ENCODE measurements around the gene DOCK3.
"Not testable (repeated sequence)": the region's sequence is repeated elsewhere in the genome, so short reads cannot be mapped to it uniquely, and the experiment has no call there.

Gene DOCK3

GRCh38 chr3:50786631-50787030 is 111.9 kb downstream of the DOCK3 start:
- H3K27ac ChIP-seq, result no peak overlapping the region
- TF ChIP-seq FOXP2 (optimal IDR thresholded peaks at IDR 0.05; ENCODE audit: control extremely low read depth, extremely low read length, insufficient read depth) (no peak), POLR2AphosphoS5 (IDR thresholded peaks at IDR 0.05; ENCODE audit: borderline replicate concordance, low read depth, low read length) (no peak), EZH2 (IDR thresholded peaks at IDR 0.05) (no peak)
- DNase-seq (ENCODE audit: low read depth, low spot score), result no peak
- no peak overlapping the region for H3K9ac ChIP-seq (ENCODE audit: insufficient read length)
- H3K9me3 ChIP-seq (ENCODE audit: low read depth, low read length), result no peaks in the 10 kb centered on the region
- H3K4me3 ChIP-seq, result no peak overlapping the region
- no peaks in the 10 kb centered on the region for H3K36me3 ChIP-seq (ENCODE audit: insufficient read depth, low read length)

DNA sequence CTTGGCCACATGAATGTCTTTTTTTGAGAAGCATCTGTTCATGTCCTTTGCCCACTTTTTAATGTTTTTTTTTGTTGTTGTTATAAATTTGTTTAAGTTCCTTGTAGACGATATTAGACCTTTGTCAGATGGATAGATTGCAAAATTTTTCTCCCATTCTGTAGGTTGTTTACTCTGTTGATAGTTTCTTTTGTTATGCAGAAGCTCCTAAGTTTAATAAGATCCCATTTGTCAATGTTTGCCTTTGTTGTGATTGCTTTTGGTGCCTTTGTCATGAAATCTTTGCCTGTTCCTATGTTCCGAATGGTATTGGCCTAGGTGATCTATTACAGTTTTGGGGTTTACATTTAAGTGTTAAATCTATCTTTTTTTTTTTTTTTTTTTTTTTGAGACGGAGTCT is 116.2 kb downstream of the DOCK3 start:
- not testable (repeated sequence) for H3K9ac ChIP-seq (ENCODE audit: insufficient read length); DNase-seq (ENCODE audit: low read depth, low spot score); H3K9me3 ChIP-seq (ENCODE audit: low read depth, low read length); H3K4me3 ChIP-seq; H3K27ac ChIP-seq; H3K36me3 ChIP-seq (ENCODE audit: insufficient read depth, low read length)

- DNase-seq (ENCODE audit: low read depth, low spot score), result no peak
- Histone ChIP-seq H3K9me3 (ENCODE audit: low read depth, low read length) (no peaks in the 10 kb centered on the region), H3K9ac (ENCODE audit: insufficient read length) (no peak overlapping the region), H3K27ac (no peak overlapping the region), H3K4me3 (no peak overlapping the region), H3K36me3 (ENCODE audit: insufficient read depth, low read length) (no peaks in the 10 kb centered on the region)
- TF ChIP-seq POLR2AphosphoS5 (IDR thresholded peaks at IDR 0.05; ENCODE audit: borderline replicate concordance, low read depth, low read length), result no peak
- no peak for TF ChIP-seq EZH2 (IDR thresholded peaks at IDR 0.05)
- no peak for TF ChIP-seq FOXP2 (optimal IDR thresholded peaks at IDR 0.05; ENCODE audit: control extremely low read depth, extremely low read length, insufficient read depth)
These were observed 117.8 kb downstream of the DOCK3 start for GRCh38 chr3:50792568-50792967.

DNA sequence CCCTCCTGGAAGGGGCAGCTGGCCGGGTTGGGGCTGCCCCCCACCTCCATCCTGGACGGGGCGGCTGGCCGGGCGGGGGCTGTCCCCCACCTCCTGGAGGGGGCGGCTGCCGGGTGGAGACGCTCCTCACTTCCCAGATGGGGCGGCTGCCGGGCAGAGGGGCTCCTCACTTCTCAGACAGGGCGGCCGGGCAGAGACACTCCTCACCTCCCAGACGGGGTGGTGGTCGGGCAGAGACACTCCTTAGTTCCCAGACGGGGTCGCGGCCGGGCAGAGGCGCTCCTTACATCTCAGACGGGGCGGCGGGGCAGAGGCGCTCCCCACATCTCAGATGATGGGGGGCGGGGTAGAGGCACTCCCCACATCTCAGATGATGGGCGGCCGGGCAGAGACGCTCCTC is 129.1 kb downstream of the DOCK3 start:
- not testable (repeated sequence) for H3K27ac ChIP-seq; H3K36me3 ChIP-seq (ENCODE audit: insufficient read depth, low read length); H3K4me3 ChIP-seq; H3K9ac ChIP-seq (ENCODE audit: insufficient read length); H3K9me3 ChIP-seq (ENCODE audit: low read depth, low read length); DNase-seq (ENCODE audit: low read depth, low spot score)

DNA sequence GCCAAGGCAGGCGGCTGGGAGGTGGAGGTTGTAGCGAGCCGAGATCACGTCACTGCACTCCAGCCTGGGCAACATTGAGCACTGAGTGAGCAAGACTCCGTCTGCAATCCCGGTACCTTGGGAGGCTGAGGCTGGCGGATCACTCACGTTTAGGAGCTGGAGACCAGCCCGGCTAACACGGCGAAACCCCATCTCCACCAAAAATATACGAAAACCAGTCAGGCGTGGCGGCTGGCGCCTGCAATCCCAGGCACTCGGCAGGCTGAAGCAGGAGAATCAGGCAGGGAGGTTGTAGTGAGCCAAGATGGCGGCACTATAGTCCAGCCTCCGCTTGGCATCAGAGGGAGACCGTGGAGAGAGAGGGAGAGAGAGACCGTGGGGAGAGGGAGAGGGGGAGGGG is 129.6 kb downstream of the DOCK3 start:
- not testable (repeated sequence) for H3K4me3 ChIP-seq; H3K9ac ChIP-seq (ENCODE audit: insufficient read length); H3K27ac ChIP-seq; H3K9me3 ChIP-seq (ENCODE audit: low read depth, low read length); H3K36me3 ChIP-seq (ENCODE audit: insufficient read depth, low read length); DNase-seq (ENCODE audit: low read depth, low spot score)

GRCh38 chr3:50805321-50805720 is 130.6 kb downstream of the DOCK3 start:
- Histone ChIP-seq H3K36me3 (ENCODE audit: insufficient read depth, low read length) (no peaks in the 10 kb centered on the region), H3K4me3 (no peak overlapping the region), H3K9me3 (ENCODE audit: low read depth, low read length) (no peaks in the 10 kb centered on the region), H3K9ac (ENCODE audit: insufficient read length) (no peak overlapping the region), H3K27ac (no peak overlapping the region)
- TF ChIP-seq POLR2AphosphoS5 (IDR thresholded peaks at IDR 0.05; ENCODE audit: borderline replicate concordance, low read depth, low read length) (no peak), EZH2 (IDR thresholded peaks at IDR 0.05) (no peak), FOXP2 (optimal IDR thresholded peaks at IDR 0.05; ENCODE audit: control extremely low read depth, extremely low read length, insufficient read depth) (no peak)
- no peak for DNase-seq (ENCODE audit: low read depth, low spot score)

DNA sequence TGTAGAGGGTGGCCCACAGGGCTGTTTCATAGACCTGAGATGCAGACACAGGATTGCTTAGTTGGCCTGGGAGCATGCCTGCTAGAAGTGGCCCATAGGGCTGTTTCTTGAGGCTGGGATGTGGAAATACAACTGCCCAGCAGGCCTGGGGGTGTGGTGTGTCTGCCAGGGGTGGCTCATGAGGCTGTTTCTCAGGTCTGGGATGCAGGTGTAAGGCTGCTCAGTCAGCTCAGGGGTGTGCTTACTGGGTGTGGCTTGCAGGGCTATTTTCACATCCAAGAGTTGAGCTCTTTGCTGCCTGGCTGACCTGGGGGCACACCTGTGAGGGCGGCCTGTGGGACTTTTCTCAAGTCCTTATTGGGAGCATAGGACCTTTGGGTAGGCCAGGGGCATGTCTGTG is 131.3 kb downstream of the DOCK3 start:
- Histone ChIP-seq H3K9me3 (ENCODE audit: low read depth, low read length) (no peaks in the 10 kb centered on the region), H3K36me3 (ENCODE audit: insufficient read depth, low read length) (no peaks in the 10 kb centered on the region), H3K9ac (ENCODE audit: insufficient read length) (no peak overlapping the region), H3K27ac (no peak overlapping the region), H3K4me3 (no peak overlapping the region)
- DNase-seq (ENCODE audit: low read depth, low spot score), result no peak
- no peak for TF ChIP-seq EZH2 (IDR thresholded peaks at IDR 0.05)

DNA sequence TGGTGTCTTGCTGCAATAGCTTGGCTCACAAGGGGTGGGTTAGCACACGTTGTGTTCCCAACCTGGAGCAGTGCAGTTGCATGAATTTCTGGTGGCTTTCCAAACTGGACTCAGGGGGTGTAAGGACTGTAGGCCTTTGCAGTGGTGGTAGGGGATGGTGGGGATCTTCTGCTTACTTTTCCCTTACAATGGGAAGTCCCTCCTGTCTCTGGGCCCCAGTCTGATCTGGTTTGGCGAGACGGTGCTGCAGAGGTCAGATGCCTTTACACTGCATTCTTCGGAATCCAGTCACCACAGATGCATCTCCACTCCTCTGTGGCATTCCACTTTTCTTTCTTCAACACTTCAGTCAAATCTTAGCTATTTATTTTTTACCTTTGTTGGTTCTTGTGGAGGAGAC is 132.1 kb downstream of the DOCK3 start:
- no peak for DNase-seq (ENCODE audit: low read depth, low spot score)
- Histone ChIP-seq H3K4me3 (no peak overlapping the region), H3K9me3 (ENCODE audit: low read depth, low read length) (no peaks in the 10 kb centered on the region), H3K27ac (no peak overlapping the region), H3K9ac (ENCODE audit: insufficient read length) (no peak overlapping the region), H3K36me3 (ENCODE audit: insufficient read depth, low read length) (no peaks in the 10 kb centered on the region)
- TF ChIP-seq POLR2AphosphoS5 (IDR thresholded peaks at IDR 0.05; ENCODE audit: borderline replicate concordance, low read depth, low read length) (no peak), EZH2 (IDR thresholded peaks at IDR 0.05) (no peak), FOXP2 (optimal IDR thresholded peaks at IDR 0.05; ENCODE audit: control extremely low read depth, extremely low read length, insufficient read depth) (no peak)

GRCh38 chr3:50807266-50807665 is 132.5 kb downstream of the DOCK3 start:
- Histone ChIP-seq H3K4me3 (no peak overlapping the region), H3K9ac (ENCODE audit: insufficient read length) (no peak overlapping the region), H3K27ac (no peak overlapping the region), H3K9me3 (ENCODE audit: low read depth, low read length) (no peaks in the 10 kb centered on the region), H3K36me3 (ENCODE audit: insufficient read depth, low read length) (no peaks in the 10 kb centered on the region)
- no peak for TF ChIP-seq EZH2 (IDR thresholded peaks at IDR 0.05)
- TF ChIP-seq FOXP2 (optimal IDR thresholded peaks at IDR 0.05; ENCODE audit: control extremely low read depth, extremely low read length, insufficient read depth), result no peak
- no peak for TF ChIP-seq POLR2AphosphoS5 (IDR thresholded peaks at IDR 0.05; ENCODE audit: borderline replicate concordance, low read depth, low read length)
- no peak for DNase-seq (ENCODE audit: low read depth, low spot score)

GRCh38 chr3:50811893-50812292 is 137.2 kb downstream of the DOCK3 start:
- H3K36me3 ChIP-seq (ENCODE audit: insufficient read depth, low read length), result no peaks in the 10 kb centered on the region
- TF ChIP-seq FOXP2 (optimal IDR thresholded peaks at IDR 0.05; ENCODE audit: control extremely low read depth, extremely low read length, insufficient read depth), result no peak
- TF ChIP-seq POLR2AphosphoS5 (IDR thresholded peaks at IDR 0.05; ENCODE audit: borderline replicate concordance, low read depth, low read length), result no peak
- no peak for TF ChIP-seq EZH2 (IDR thresholded peaks at IDR 0.05)
- no peak overlapping the region for H3K9ac ChIP-seq (ENCODE audit: insufficient read length)

More at GRCh38 chr3:50811893-50812292, 137.2 kb downstream of the DOCK3 start:
- H3K9me3 ChIP-seq (ENCODE audit: low read depth, low read length), result no peaks in the 10 kb centered on the region
- H3K27ac ChIP-seq, result no peak overlapping the region
- no peak overlapping the region for H3K4me3 ChIP-seq
- DNase-seq (ENCODE audit: low read depth, low spot score), result no peak
